Epidermal melanocyte (primary cell): Measurements from ENCODE around the gene ADPRHL1.
"Not testable (repeated sequence)": the region's sequence is repeated elsewhere in the genome, so short reads cannot be mapped to it uniquely, and the experiment has no call there.

Source experiments
- DNase-seq: peaks from one replicate; pipeline ENCODE4 v3.0.0; 2011; ENCODE audit warnings: low spot score; ENCODE audit not compliant: insufficient read length

ADPRHL1 gene

DNA sequence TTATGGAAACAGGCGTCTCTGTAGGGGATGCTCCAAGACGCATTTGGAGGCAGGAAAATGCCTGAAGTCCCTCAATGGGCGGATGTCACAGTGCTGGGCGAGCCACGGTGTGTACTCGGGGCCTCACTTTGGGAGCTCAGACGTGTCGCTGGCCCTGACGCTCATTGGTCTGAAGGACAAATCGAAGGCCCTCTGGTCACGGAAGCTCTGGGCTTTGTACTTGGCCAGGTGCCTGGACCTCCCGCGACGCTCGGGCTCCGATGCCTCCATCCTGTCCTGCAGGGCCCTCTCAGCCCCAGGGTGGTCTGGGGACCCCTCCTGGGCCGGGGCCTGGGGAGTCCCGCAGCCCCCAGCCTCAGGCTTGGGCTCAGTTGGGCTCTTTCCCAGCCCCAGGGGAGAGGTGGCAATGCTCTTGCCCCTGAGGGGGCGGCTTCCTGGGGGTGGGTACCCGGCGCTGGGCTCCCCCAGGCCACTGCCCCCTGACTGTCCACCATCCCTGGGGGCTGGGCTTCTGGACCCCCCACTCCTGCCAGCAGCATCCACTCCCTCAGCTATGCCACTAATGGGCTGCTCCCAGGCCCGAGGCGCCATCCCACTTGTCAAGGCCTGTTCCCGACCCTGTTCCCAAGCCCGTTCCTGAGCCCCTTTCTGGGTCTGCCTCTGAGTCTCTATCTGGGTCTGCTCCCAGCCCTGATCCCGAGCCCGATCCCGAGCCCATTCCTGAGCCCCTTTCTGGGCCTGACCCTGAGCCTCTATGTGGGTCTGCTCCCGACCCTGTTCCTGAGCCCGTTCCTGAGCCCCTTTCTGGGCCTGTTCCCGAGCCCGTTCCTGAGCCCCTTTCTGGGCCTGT is 49.8 kb downstream of the ADPRHL1 start:
- DNase-seq = no peak

GRCh38 chr13:113402471-113403254 is 50.6 kb downstream of the ADPRHL1 start:
- DNase-seq = no peak

- no peak for DNase-seq
Observed at GRCh38 chr13:113401452-113402415, 51.6 kb downstream of the ADPRHL1 start.

- no peak for DNase-seq
Observed at GRCh38 chr13:113400621-113401451, 52.5 kb downstream of the ADPRHL1 start.

- DNase-seq = no peak
Observed at GRCh38 chr13:113399755-113400149, 53.5 kb downstream of the ADPRHL1 start.

DNA sequence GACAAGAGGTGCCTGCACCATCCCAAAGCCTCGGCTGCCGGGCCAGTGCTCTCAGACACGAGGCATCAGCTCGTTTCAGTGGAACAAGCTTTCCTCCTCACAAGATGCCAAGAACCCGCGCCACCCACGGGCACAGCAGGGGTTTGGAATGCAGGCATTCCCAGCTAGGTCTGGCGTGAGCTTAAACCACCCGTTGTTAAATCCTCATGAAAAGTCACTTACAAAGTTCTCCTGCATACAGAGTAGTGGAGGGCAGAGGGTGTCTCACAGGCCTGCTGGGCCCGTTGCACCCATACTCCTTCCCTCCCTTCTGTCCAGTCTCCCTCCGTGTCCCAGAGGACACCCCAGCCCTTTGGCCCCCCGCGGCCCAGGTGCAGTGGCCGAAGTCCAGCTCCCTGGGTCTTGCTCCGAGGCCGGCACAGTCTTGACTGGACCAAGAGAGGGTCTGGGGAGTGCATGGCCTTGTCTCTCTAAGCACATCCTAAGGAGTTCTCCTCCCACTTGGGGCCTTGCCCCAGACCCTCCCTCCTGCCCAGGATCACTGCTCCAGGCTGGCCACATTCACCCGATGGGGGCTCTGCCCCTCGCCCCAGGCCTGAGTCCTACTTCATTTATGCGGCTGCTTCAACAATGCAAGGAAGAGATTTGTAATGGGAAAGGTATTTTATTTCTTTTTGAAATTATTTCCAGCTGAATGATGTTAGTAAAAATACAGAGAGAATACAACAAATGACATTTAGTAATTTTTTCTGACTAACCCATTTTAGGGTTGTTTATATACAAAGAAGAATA is 54.1 kb downstream of the ADPRHL1 start:
- DNase-seq = no peak

GRCh38 chr13:113397608-113398425 is 55.5 kb downstream of the ADPRHL1 start:
- no peak for DNase-seq

DNA sequence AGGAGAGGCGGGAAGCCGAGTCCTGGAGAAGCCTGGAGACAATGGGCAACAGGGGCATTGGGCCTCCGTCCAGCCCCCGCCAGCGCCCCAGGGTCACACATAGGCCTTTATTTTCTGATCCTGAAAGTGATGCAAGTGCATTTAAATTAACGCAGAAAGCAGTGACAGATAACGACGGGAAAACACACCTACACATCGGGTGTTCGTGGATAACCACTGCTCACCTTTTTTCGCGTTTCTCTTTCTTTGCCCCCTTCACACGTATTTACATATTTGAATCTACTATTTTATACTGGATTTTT is 59.0 kb downstream of the ADPRHL1 start:
- no peak for DNase-seq

GRCh38 chr13:113393563-113394338 is 59.5 kb downstream of the ADPRHL1 start:
- DNase-seq = no peak

DNA sequence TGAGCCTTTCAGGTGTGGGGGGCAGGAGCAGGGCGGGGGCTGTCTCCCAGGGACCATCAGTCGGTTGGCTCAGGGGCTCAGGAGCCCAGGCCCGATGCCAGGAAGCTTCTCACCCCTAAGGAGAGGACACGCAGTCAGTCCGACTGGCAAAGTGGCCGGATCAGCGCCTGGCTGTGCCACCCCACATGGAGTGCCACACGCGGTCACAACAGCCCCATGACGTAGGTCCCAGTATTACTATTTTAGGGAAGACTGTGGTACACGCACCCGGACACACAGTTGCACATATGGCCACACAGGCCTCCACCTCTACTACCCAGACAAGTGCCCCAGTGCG is 60.1 kb downstream of the ADPRHL1 start:
- DNase-seq = no peak

- no peak for DNase-seq
Observed at GRCh38 chr13:113390874-113391497, 62.3 kb downstream of the ADPRHL1 start.

DNA sequence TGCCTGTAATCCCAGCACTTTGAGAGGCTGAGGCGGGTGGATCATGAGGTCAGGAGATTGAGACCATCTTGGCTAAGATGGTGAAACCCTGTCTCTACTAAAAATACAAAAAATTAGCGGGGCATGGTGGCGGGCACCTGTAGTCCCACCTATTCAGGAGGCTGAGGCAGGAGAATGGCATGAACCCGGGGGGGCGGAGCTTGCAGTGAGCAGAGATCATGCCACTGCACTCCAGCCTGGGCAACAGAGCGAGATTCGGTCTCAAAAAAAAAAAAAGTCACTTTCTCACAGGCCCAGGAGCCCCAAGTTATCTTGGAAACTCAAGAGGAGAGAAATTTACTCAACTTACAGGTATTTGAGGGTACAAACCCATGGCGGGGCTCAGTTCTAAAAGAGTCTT is 63.7 kb downstream of the ADPRHL1 start:
- not testable (repeated sequence) for DNase-seq

GRCh38 chr13:113387396-113387795 is 65.9 kb downstream of the ADPRHL1 start:
- no peak for DNase-seq

GRCh38 chr13:113383089-113383488 is 70.2 kb downstream of the ADPRHL1 start:
- DNase-seq = no peak

- DNase-seq = not testable (repeated sequence)
Observed at GRCh38 chr13:113382542-113382941, 70.7 kb downstream of the ADPRHL1 start.

GRCh38 chr13:113378825-113379224 is 74.5 kb downstream of the ADPRHL1 start:
- DNase-seq = no peak

DNA sequence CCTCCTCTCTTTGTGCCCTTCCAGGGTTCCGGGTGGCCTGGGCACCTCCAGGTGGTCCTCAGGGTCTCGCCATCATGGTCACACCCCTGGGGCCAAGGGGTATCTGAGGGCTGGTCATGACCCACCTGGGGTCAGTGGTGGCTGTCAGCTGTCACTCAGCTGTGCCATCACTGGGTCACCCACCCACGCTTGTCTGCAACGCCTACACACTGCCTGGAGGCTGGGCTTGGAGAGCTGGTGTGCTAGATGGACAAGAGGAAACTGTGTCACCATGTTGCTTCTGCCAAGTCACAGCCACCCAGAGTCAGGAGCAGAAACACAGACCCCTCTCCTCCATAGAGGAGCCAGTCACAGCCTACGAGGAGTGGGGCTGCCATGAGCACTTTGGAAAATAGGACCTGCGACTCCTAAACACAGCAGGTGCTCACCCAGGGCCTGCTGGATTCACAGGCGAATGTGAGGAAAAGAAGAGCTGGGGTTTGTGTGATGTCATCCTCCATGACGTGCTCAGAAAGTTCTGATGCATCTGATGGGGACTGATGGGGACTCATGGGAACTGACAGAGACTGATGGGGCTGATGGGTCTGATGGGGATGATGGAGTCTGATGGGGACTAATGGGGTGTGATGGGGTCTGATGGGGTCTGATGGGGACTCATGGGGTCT is 78.6 kb downstream of the ADPRHL1 start:
- no peak for DNase-seq
